ENCODE results near the gene PCDHA1.

GRCh38 chr5:140964356-140964755, 178.4 kb downstream of the PCDHA1 start:
- TF ChIP-seq CTCF (IDR thresholded peaks at IDR 0.05), result no peak
- no peak for TF ChIP-seq REST (IDR thresholded peaks at IDR 0.05; ENCODE audit: insufficient read depth in 1 of 2, low read depth in 2 of 2, low read length in 1 of 2)
- TF ChIP-seq TCF7L2 (IDR thresholded peaks at IDR 0.05; ENCODE audit: low read depth, low read length), result no peak
- no peak for TF ChIP-seq SIN3A (IDR thresholded peaks at IDR 0.05; ENCODE audit: borderline replicate concordance, insufficient read depth, low read depth, low read length)
- TF ChIP-seq POLR2AphosphoS5 (IDR thresholded peaks at IDR 0.05; ENCODE audit: low read depth, low read length), result no peak
